A673 (cell line): ENCODE data around the gene WTAP. TPM values are rescaled to one million over a fixed set of nuclear protein-coding genes. Genes with fewer than 3 reads are reported as not detected.

Source experiments
- BruUV-seq: library from RNA; stranded (reverse); fragments of 400-500 nt; replicated peaks from 2 replicates; lab custom pipeline; 2021; lab: Mats Ljungman, UMichigan
- CTCF ChIA-PET: fragments of 300-600 bp; sonication (Branson Sonifier 250); formaldehyde crosslinking; loops from one replicate; lab custom pipeline; 2022; ENCODE audit warnings: antibody characterized with exemption; lab: Charles Lee
- POLR2A ChIA-PET: fragments of 300-600 bp; sonication (Branson Sonifier 250); formaldehyde crosslinking; loops from one replicate; lab custom pipeline; 2022; ENCODE audit warnings: antibody characterized with exemption; ENCODE audit not compliant: low non-redundant PET; lab: Charles Lee
- DNase-seq: peaks from one replicate; pipeline ENCODE4 v3.0.0-alpha.2; 2015; ENCODE audit warnings: low spot score
- H3K27ac ChIP-seq: fragments of 200-600 bp; sonication (generic); 2 replicates; pipeline ENCODE4 v1.5.1; 2016; ENCODE audit warnings: mixed run types, low read depth, mild to moderate bottlenecking, mixed read lengths, antibody characterized with exemption, low read length; ENCODE audit not compliant: poor library complexity, severe bottlenecking
- H3K27me3 ChIP-seq: fragments of 200-600 bp; sonication (generic); replicated peaks from 2 replicates; pipeline ENCODE4 v1.6.1; 2017; ENCODE audit warnings: mixed run types, low read depth, mild to moderate bottlenecking, mixed read lengths, antibody characterized with exemption, low read length; ENCODE audit not compliant: insufficient read depth, poor library complexity
- H3K36me3 ChIP-seq: fragments of 200-600 bp; sonication (generic); 2 replicates; pipeline ENCODE4 v1.6.1; 2016; ENCODE audit warnings: mixed run types, mild to moderate bottlenecking, mixed read lengths, antibody characterized with exemption, low read length; ENCODE audit not compliant: insufficient read depth, poor library complexity, severe bottlenecking
- H3K4me1 ChIP-seq: fragments of 200-600 bp; sonication (generic); 2 replicates; pipeline ENCODE4 v1.6.1; 2017; ENCODE audit warnings: mixed run types, mild to moderate bottlenecking, mixed read lengths, antibody characterized with exemption, low read length; ENCODE audit not compliant: insufficient read depth, poor library complexity, severe bottlenecking
- H3K4me3 ChIP-seq: fragments of 200-600 bp; sonication (generic); 2 replicates; pipeline ENCODE4 v1.5.1; 2016; ENCODE audit warnings: low read depth, mixed run types, mild to moderate bottlenecking, mixed read lengths, low read length; ENCODE audit not compliant: poor library complexity, severe bottlenecking
- H3K9me3 ChIP-seq: fragments of 200-600 bp; sonication (generic); 2 replicates; pipeline ENCODE4 v1.6.1; 2016; ENCODE audit warnings: mixed run types, low read depth, mild to moderate bottlenecking, mixed read lengths, antibody characterized with exemption, low read length; ENCODE audit not compliant: poor library complexity, severe bottlenecking
- EZH2 ChIP-seq: fragments of 200-600 bp; sonication (generic); IDR thresholded peaks from 2 replicates; pipeline ENCODE4 v1.6.1; 2017; ENCODE audit warnings: borderline replicate concordance, low read depth, mild to moderate bottlenecking, mixed read lengths, antibody characterized with exemption, low read length; ENCODE audit not compliant: poor library complexity, severe bottlenecking
- intact Hi-C: fragments of 100-400 bp; cut with micrococcal nuclease; formaldehyde crosslinking; loops from one replicate; pipeline ENCODE4 v1.10.0; 2022; ENCODE audit not compliant: unreplicated experiment
- total RNA-seq: library from RNA; stranded (reverse); gene quantifications from 2 replicates; pipeline ENCODE4 v1.2.3, GENCODE V29; 2021
- TF ChIP-seq, protein P1 (sequence below): fragments of 300-800, 200-600 bp; sonication (generic); conservative IDR thresholded peaks from 2 replicates; pipeline ENCODE4 v1.5.1; 2017; ENCODE audit warnings: low read depth, mild to moderate bottlenecking, antibody characterized with exemption, low read length, moderate library complexity, mixed read lengths

WTAP gene
- total RNA-seq, 1 experiment from 2014 or later: 109 TPM

DNA sequence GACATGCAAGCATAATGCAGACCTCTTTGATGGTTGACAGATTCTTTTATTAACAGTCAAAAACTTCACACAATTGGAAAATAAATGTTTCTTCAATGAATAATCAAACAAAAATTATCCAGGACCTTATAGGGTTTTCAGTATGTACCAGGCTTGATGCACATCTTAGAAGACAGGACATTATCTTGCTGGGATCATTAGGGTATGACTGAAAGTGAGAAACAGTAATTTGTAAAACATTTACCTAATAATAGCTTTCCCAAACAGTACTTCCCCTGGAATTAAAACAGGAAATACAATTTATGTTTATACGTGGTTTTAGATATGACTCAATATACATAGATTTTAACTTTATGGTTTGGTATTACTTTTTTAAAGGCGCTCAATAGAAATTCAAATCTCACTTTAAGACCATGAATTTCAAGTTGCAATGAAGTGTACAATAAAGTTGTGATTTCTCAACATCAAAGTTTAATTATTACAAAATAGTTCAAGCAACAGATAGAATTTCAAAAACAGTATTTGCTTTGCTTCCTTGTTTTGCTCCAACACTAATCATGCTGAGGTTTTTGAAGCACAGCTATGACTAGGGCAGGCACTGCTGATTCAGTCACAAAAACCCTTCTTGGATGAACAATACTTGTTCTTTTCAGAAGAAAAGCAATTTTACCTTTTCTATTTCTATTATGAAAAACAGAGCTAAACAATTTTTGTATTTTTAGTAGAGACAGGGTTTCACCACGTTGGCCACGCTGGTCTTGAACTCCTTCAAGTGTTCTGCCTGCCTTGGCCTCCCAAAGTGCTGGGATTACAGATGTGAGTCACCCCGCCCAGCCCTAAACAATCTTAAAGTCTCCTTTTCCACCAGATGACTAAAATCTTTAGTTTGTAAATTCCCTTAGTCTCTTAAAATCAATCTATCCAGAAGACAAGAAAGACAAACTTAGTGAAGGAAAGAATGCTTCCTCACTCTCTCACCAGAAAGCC, 47.9 kb upstream of the WTAP start:
- Histone ChIP-seq H3K4me3 (no peak overlapping the region), H3K9me3 (no peaks in the 10 kb centered on the region), H3K36me3 (peaks cover 29% of the 10 kb centered on the region), H3K27me3 (no peaks in the 10 kb centered on the region), H3K4me1 (no peaks in the 10 kb centered on the region), H3K27ac (no peak overlapping the region)
- intact Hi-C loops: no loop called here
- no peak for DNase-seq
- ChIA-PET CTCF (no interaction called here), POLR2A (no interaction called here)
- TF ChIP-seq, protein P1, sequence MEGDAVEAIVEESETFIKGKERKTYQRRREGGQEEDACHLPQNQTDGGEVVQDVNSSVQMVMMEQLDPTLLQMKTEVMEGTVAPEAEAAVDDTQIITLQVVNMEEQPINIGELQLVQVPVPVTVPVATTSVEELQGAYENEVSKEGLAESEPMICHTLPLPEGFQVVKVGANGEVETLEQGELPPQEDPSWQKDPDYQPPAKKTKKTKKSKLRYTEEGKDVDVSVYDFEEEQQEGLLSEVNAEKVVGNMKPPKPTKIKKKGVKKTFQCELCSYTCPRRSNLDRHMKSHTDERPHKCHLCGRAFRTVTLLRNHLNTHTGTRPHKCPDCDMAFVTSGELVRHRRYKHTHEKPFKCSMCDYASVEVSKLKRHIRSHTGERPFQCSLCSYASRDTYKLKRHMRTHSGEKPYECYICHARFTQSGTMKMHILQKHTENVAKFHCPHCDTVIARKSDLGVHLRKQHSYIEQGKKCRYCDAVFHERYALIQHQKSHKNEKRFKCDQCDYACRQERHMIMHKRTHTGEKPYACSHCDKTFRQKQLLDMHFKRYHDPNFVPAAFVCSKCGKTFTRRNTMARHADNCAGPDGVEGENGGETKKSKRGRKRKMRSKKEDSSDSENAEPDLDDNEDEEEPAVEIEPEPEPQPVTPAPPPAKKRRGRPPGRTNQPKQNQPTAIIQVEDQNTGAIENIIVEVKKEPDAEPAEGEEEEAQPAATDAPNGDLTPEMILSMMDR: no peak
- no peak for TF ChIP-seq EZH2
- no TSS peak for BruUV-seq

DNA sequence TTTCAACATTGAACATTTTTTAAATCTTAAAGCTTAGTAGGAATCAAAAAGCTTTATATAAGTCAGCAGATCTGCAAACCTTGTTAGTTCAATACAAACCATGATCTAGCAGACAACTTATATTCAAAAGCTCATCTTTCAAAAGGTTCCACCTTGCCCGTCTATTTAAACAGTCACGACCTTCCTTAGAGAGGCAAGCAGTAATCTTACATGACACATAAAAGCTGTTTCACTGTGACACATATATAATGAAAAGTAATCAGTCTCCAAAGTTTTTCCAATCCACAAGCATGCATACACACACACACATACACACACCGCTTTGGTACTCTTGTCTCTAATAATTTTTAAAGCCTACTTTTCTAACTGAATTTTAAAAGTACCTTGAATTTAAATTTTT, 47.2 kb upstream of the WTAP start:
- no TSS peak for BruUV-seq
- intact Hi-C loops: no loop called here
- POLR2A ChIA-PET: no interaction called here

DNA sequence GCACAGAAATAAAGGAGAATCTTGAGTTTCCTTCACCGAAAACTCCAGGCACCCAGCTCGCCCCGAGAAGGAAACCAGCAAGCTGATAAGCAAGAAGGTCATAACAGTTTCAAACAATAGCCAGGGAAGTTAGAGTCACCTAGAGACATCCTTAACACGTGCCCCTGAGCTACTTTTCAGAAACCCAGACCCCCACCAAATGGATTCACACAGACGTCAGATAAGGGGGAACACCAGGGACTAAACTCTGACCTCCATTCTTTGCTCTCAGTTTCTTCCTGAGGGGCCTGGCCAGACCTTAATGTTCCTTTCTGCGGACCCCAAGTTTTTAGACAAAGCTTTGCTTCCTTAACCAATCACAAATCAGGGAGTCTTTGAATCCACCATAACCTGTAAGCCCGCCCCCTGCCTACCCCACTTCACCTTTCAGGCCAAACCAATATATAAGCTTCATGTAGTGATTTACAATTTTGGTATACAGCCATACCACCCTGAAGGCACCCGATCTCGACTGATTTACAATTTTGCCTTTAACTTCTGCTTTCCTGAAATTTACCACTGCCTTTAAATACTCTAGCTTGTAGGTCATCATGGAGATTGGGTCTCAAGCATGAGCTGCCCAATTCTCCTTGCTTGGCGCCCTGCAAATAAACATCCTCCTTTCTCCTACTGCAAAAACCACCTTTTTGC, 46.0 kb upstream of the WTAP start:
- H3K4me1 ChIP-seq: no peaks in the 10 kb centered on the region
- no peak for DNase-seq
- no peaks in the 10 kb centered on the region for H3K9me3 ChIP-seq
- POLR2A ChIA-PET: interaction anchor here (0.5 kb wide), 1 partner anchor 9 kb away, joined by 3 read pairs; no protein-coding TSS in a partner anchor
- TF ChIP-seq, protein P1: no peak
- TF ChIP-seq EZH2: no peak
- H3K4me3 ChIP-seq: no peak overlapping the region
- H3K36me3 ChIP-seq: peaks cover 45% of the 10 kb centered on the region
- CTCF ChIA-PET: no interaction called here
- no peaks in the 10 kb centered on the region for H3K27me3 ChIP-seq
- intact Hi-C loops: no loop called here
- no peak overlapping the region for H3K27ac ChIP-seq
- TSS peak; percentile 21 for BruUV-seq

More for the DNA sequence above, 47.2 kb upstream of the WTAP start:
- Histone ChIP-seq H3K27ac (no peak overlapping the region), H3K9me3 (no peaks in the 10 kb centered on the region), H3K36me3 (peaks cover 35% of the 10 kb centered on the region), H3K27me3 (no peaks in the 10 kb centered on the region), H3K4me3 (no peak overlapping the region), H3K4me1 (no peaks in the 10 kb centered on the region)
- no peak for DNase-seq
- CTCF ChIA-PET: no interaction called here
- TF ChIP-seq EZH2: no peak
- TF ChIP-seq, protein P1: no peak
